GM12878 (cell line): ENCODE results near the gene GZMM. TPM values are rescaled to one million over a fixed set of nuclear protein-coding genes. Genes with fewer than 3 reads are reported as not detected.
"Not testable (repeated sequence)": the region's sequence is repeated elsewhere in the genome, so short reads cannot be mapped to it uniquely, and the experiment has no call there.

Experiments
- ATAC-seq: fragments of 200-7000 bp; cut with Tn5 transposase; 3 replicates; pipeline ENCODE4 v1.9.1; 2020; ENCODE audit warnings: mild to moderate bottlenecking, moderate library complexity
- BruUV-seq: library from RNA; stranded (reverse); fragments of 400-500 nt; replicated peaks from 2 replicates; lab custom pipeline; 2021; lab: Mats Ljungman, UMichigan
- CTCF ChIA-PET: fragments of 300-600 bp; sonication (Branson Sonifier 250); formaldehyde crosslinking; extraction: SDS; loops from one replicate; lab custom pipeline; 2021; ENCODE audit warnings: inconsistent platforms; lab: Yijun Ruan, JAX
- POLR2A ChIA-PET: fragments of 350-600 bp; formaldehyde crosslinking; extraction: SDS; loops from one replicate; lab custom pipeline; 2021; ENCODE audit warnings: inconsistent platforms; lab: Charles Lee
- RAD21 ChIA-PET: fragments of 300-600 bp; sonication (Branson Sonifier 250); formaldehyde crosslinking; loops from one replicate; lab custom pipeline; 2023; ENCODE audit warnings: antibody characterized with exemption; ENCODE audit not compliant: unreplicated experiment; lab: Charles Lee
- SMC1A ChIA-PET: fragments of 300-600 bp; sonication (Branson Sonifier 250); formaldehyde crosslinking; loops from one replicate; lab custom pipeline; 2023; ENCODE audit not compliant: unreplicated experiment, uncharacterized antibody; lab: Charles Lee
- DNase-seq: peaks from one replicate; pipeline ENCODE4 v3.0.0-alpha.2; 2011; ENCODE audit warnings: low read depth, low spot score
- FAIRE-seq: peaks from 3 replicates; lab custom pipeline; 2011; peaks lifted over from hg19 to GRCh38; lab: Jason Lieb, UNC
- H2AFZ ChIP-seq: 2 replicates; pipeline ENCODE4 v1.6.0; 2011; ENCODE audit warnings: low read depth, low read length, control low read depth; ENCODE audit not compliant: control insufficient read depth
- H3K27ac ChIP-seq: 2 replicates; pipeline ENCODE4 v1.5.1; 2011; ENCODE audit warnings: control low read depth; ENCODE audit not compliant: control insufficient read depth, insufficient read depth
- H3K27me3 ChIP-seq, 2 experiments: replicated peaks in 1 of 2; 2 replicates each; pipeline versions ENCODE4 v1.6.0 to v1.6.1; 2011; ENCODE audit warnings: low read length in 1 of 2; ENCODE audit not compliant: control insufficient read depth in 2 of 2, insufficient read depth in 2 of 2
- H3K36me3 ChIP-seq, 2 experiments: 2 replicates each; pipeline ENCODE4 v1.5.1; 2011; ENCODE audit warnings: low read length in 1 of 2; ENCODE audit not compliant: control insufficient read depth in 2 of 2, insufficient read depth in 2 of 2
- H3K4me1 ChIP-seq: 2 replicates; pipeline ENCODE4 v1.6.1; 2011; ENCODE audit warnings: mild to moderate bottlenecking, low read length, moderate library complexity, mixed read lengths; ENCODE audit not compliant: control insufficient read depth, insufficient read depth
- H3K4me2 ChIP-seq: 2 replicates; pipeline ENCODE4 v1.6.0; 2011; ENCODE audit warnings: control low read depth; ENCODE audit not compliant: control insufficient read depth, insufficient read depth
- H3K4me3 ChIP-seq: fragments of 200-600 bp; sonication (generic); 2 replicates; pipeline ENCODE4 v1.5.1; 2016
- H3K79me2 ChIP-seq: 2 replicates; pipeline ENCODE4 v1.6.0; 2011; ENCODE audit warnings: low read length; ENCODE audit not compliant: control insufficient read depth, insufficient read depth
- H3K9ac ChIP-seq: 2 replicates; pipeline ENCODE4 v1.8.0; 2011; ENCODE audit warnings: low read length, control low read depth, mixed read lengths; ENCODE audit not compliant: control insufficient read depth, insufficient read depth
- H3K9me3 ChIP-seq: replicated peaks from 3 replicates; pipeline ENCODE4 v1.5.1; 2011; ENCODE audit warnings: mild to moderate bottlenecking, low read length; ENCODE audit not compliant: control insufficient read depth, insufficient read depth
- H4K20me1 ChIP-seq: 2 replicates; pipeline ENCODE4 v1.6.0; 2011; ENCODE audit not compliant: control insufficient read depth, insufficient read depth
- CBX5 ChIP-seq: sonication (generic); IDR thresholded peaks from 2 replicates; pipeline ENCODE4 v1.6.1; 2016; ENCODE audit warnings: low read depth, moderate library complexity, mild to moderate bottlenecking, inconsistent platforms
- HSF1 ChIP-seq: fragments of 150-350 bp; IDR thresholded peaks from 2 replicates; pipeline ENCODE4 v1.6.1; 2014; ENCODE audit warnings: mild to moderate bottlenecking, low read depth, low read length
- YY1 ChIP-seq: IDR thresholded peaks from 2 replicates; pipeline ENCODE4 v1.6.1; 2011; ENCODE audit warnings: low read depth, mild to moderate bottlenecking, low read length
- WGBS: methylation state at CpG from one replicate; pipeline ENCODE4 v1.1.6; 2016; ENCODE audit warnings: low lambda C conversion rate; ENCODE audit not compliant: insufficient replicate concordance, insufficient coverage; ENCODE audit errors: missing lambda C conversion rate; 5-methylcytosine and 5-hydroxymethylcytosine counted together
- in situ Hi-C: fragments of 300-500 bp; cut with MboI; formaldehyde crosslinking; loops from 9 replicates; pipeline ENCODE4 v1.14.3; 2018; ENCODE audit warnings: mixed read lengths
- intact Hi-C: fragments of 100-400 bp; cut with micrococcal nuclease; formaldehyde crosslinking; loops from one replicate; pipeline ENCODE4 v1.14.2; 2022; ENCODE audit not compliant: unreplicated experiment
- polyA plus RNA-seq, 11 experiments: library from polyadenylated mRNA; depleted of rRNA in 4 of 11; unstranded in 6 of 11; stranded (reverse) in 5 of 11; fragments of >200 nt; fragmentation: Nextera tagmentation in 4 of 11; fragmentation: Illumina TruSeq in 1 of 11; extraction: Ambion mirVana in 4 of 11; extraction: Trizol in 1 of 11; gene quantifications; 1 replicate in 1 of 11; 2 replicates in 10 of 11; pipeline versions ENCODE4 v1.2.1 to v1.2.3, GENCODE V29; 2011 to 2016; ENCODE audit warnings: inconsistent platforms in 2 of 11, missing spikeins in 2 of 11, low read depth in 1 of 11
- total RNA-seq, 4 experiments: library from RNA; depleted of rRNA in 3 of 4; stranded (reverse); fragments of >200 nt in 3 of 4; fragmentation: Illumina TruSeq in 1 of 4; extraction: Trizol in 1 of 4; gene quantifications; 2 replicates each; pipeline versions ENCODE4 v1.2.1 to v1.2.3, GENCODE V29; 2013 to 2021

Gene GZMM
- total and polyA plus RNA-seq, 10 of the 15 experiments (the other 5 are each of a cell fraction or from before 2014, with no cell fraction given): 0.09 to 0.48 (median 0.23) TPM; not detected in 7

- TF ChIP-seq HSF1: no peak
- peak; percentile 44 for TF ChIP-seq YY1
- no peak for TF ChIP-seq CBX5
- TF ChIP-seq, all 136 proteins: peak for 28
Measured at GRCh38 chr19:584240-585001, 40.6 kb downstream of the GZMM start (continued).

GRCh38 chr19:585146-585545 lies 41.3 kb downstream of the GZMM start:
- in situ Hi-C loops: loop anchor here (5.0 kb wide), 1 partner anchor 147 kb away; no protein-coding TSS in a partner anchor
- H3K79me2 ChIP-seq, H2AFZ ChIP-seq, H3K4me3 ChIP-seq, SMC1A ChIA-PET, H3K9me3 ChIP-seq, POLR2A ChIA-PET, FAIRE-seq, H3K4me2 ChIP-seq, ATAC-seq, DNase-seq, H3K27me3 ChIP-seq, BruUV-seq, H3K4me1 ChIP-seq, H3K9ac ChIP-seq, H4K20me1 ChIP-seq, H3K27ac ChIP-seq: not testable (repeated sequence)
- 75% methylated on average over 13 of the region's 34 CpGs for WGBS
- ChIA-PET RAD21 (interaction anchor here (1.8 to 2.8 kb wide), 2 partner anchors 11 to 149 kb away, joined by 7 to 11 read pairs; no protein-coding TSS in a partner anchor), CTCF (interaction anchor here (1.1 to 1.4 kb wide), 3 partner anchors 11 to 53 kb away, joined by 3 to 5 read pairs (median 3); no protein-coding TSS in a partner anchor)
- H3K36me3 ChIP-seq: peaks cover 0 to 24% of the 10 kb centered on the region in 2 experiments; a peak in 3 of 4 replicates
- intact Hi-C loops: loop anchor here (5.0 kb wide), 1 partner anchor 147 kb away; no protein-coding TSS in a partner anchor
